HG02840 (cell line): Measurements from ENCODE around the gene C2CD2.

Source experiments
- ATAC-seq: cut with Tn5 transposase; IDR thresholded peaks from one replicate; pipeline ENCODE4 v1.9.1; 2021; ENCODE audit warnings: mild to moderate bottlenecking, moderate library complexity, moderate number of reproducible peaks; ENCODE audit not compliant: unreplicated experiment, low FRiP score

The C2CD2 gene

GRCh38 chr21:41851090-41851790 lies 102.6 kb downstream of the C2CD2 start:
- ATAC-seq = no peak

DNA sequence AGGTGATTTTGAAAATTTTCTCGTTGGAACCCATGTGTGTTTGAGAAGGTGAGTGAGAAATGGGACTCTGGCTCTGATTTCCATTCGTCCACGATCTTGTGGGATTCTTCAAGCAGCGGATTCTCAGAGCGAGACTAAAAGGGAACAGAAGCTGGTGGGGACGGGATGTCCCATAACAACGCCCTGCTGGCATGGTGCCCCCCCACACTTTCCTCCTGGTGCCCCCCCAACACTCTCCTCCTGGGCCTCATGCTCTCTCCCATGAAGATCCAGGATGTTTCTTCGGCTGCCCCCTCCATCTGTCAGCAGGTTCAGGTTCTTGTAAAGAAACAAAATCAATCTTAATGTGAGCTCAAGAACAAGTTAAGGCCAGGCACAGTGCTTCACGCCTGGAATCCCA lies 103.7 kb downstream of the C2CD2 start:
- ATAC-seq = no peak

- ATAC-seq = no peak
These were observed 104.7 kb downstream of the C2CD2 start for GRCh38 chr21:41848958-41849580.

- ATAC-seq = no peak
These were observed 105.3 kb downstream of the C2CD2 start for GRCh38 chr21:41848533-41848932.

GRCh38 chr21:41847066-41847804 lies 106.6 kb downstream of the C2CD2 start:
- ATAC-seq = no peak

DNA sequence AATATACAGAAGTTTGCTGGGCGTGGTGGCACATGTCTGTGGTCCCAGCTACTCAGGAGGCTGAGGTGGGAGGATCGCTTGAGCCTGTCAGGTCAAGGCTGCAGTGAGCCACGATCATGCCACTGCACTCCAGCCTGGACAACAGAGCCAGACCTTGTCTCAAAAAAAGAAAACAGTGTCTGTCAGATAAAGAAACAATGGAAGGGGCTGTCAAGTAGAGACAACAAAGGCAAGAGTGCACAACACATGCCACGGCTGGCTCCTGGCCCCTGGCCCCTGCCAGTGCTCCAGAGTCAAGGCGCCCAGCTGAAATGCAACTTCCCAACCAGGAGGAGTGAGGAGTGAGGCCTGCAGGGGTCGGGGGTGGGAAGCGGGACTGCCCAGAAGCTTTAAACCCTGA lies 107.3 kb downstream of the C2CD2 start:
- ATAC-seq = no peak

- no peak for ATAC-seq
These were observed 107.8 kb downstream of the C2CD2 start for GRCh38 chr21:41846033-41846317.

DNA sequence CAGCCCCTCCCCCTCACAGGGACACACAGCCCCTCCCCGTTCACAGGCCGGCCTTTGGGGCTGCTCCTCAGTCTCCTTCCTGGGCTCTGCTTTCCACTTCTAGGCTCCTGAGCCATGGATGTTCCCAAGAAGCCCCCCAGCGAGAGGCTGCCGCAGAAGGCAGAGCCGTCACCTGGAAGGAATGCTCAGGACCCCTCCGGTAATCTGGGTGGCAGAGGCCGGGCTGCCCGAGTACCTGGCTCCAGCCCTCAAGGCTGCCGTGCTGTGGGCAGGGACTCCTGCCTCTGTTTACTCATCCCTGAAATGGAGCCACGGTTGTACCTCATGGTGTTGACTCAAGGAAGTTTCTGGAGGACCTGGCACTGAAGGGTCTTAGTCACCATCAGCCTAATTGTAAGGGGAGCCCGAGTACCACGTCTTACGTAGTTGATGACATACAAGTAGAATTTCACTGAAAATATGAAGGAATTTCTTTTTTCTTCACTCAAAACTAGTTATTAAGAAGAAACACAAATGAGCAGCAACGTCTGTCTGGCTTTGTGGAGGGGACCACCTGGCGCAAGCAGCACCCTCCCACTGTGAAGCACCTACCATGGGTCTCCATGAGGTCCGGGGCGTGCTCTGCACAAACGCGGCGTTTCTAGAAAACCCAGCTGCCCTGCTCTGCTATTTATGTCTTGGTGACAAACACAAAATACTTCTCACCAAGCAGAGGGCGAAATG lies 108.3 kb downstream of the C2CD2 start:
- no peak for ATAC-seq

DNA sequence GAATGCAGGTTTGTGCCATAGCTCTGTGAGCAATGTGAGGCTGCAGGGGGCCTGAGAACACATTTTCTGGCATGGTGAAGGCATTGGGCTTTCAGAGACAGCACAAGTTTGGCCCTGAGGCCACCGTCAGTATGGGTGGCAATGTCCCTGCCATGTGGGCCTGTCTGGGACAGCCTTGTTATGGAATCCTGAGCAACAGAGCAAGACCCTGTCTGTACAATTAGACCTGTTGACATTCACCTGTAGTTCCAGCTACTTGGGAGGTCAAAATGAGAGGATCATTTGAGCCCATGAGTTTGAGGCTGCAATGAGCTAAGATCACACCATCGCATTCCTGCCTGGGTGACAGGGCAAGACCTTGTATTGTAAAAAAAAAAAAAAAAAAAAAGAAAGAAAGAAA lies 110.2 kb downstream of the C2CD2 start:
- ATAC-seq = no peak

- ATAC-seq = no peak
These were observed 112.9 kb downstream of the C2CD2 start for GRCh38 chr21:41840880-41841279.

DNA sequence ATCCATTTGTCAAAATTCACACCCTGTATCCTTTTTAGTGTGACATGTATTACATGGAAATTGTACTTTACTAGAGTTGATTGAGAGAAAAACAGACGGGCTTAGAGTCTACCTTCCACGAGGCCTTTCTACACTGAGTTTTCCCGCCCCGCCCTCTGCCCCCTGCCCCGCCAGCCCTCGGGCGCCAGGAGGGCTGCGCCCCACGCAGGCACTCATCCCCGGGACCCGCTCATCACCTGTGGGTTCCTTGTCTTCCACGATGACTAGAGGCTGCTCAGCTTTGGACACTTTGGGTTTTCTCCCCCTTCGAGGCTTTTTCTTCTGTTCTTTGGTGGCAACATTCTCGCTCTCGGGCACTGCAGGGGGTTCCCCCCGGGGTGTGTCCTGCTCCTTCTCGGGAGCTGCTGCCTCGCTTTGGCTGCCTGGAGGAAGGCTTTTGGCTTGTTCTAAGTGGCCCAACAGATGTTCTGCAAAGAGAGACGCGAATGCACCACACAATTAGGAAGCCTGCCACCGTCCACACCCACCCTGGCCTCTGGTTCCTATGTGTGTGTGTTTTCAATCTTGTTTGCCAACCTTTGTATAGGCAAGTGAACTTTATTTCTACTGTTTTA lies 114.3 kb downstream of the C2CD2 start:
- no peak for ATAC-seq

DNA sequence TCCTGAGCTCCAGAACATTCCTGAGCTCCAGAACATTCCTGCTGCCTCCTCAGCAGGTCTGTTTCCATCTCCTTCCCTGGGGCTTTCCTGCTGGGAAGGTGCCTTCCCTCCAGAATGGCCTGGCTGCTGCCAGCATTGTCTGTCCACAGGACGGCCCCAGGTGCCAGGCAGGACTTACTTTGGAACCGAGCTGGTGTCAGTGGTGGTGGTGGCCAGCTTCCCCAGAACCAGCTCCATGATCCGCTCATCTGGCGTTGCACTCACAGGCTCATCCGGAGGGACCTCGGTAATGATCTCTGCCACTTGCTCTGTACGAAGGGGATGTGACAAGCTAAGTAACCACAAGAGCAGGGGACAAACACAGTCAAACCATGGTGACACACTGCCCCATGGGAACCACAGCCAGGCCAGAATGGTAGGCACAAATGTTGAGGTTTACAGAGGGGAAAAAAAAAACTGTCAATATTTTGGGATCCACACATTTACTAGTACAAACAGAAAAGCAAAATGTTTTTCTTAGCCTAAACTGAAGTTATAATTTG lies 116.0 kb downstream of the C2CD2 start:
- no peak for ATAC-seq

DNA sequence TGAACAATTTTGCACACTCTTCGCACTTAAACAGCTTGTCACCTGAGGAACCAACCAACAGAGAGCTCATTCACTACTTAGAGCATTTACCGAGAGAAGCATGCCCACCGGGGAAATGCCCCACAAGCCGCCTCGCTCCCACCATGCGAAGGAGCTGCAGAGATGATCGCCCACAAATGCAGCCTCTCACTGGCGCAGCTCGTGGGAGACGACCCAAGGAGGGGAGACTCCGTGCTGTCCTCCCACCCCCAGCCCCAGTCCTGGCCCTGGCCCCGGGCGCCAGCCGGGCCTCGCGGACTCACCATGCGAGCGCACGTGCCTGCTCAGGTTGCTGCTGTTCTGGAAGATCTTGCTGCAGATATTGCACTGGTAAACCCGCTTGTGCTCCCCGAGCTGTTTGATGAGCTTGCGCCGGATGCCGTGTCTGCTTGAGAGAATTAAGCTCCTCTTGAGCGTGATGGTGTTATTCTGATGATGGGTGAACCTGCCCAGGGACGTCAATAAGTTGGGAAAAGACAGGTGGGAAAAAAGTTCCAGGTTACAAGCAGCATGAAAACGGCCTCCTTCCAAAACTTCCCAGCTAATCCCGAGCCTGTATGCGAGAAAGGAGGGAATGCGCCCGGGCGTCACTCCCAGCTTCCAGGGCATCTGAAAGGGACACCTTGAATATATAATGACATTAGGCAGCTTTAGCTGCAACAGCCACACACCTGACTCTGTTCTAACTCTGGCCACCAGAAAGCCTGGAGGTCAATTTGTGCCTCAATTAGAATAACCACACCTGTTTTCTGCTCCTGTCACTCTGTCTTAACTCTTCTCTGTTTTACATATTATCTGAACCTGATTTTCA lies 117.4 kb downstream of the C2CD2 start:
- ATAC-seq = no peak

DNA sequence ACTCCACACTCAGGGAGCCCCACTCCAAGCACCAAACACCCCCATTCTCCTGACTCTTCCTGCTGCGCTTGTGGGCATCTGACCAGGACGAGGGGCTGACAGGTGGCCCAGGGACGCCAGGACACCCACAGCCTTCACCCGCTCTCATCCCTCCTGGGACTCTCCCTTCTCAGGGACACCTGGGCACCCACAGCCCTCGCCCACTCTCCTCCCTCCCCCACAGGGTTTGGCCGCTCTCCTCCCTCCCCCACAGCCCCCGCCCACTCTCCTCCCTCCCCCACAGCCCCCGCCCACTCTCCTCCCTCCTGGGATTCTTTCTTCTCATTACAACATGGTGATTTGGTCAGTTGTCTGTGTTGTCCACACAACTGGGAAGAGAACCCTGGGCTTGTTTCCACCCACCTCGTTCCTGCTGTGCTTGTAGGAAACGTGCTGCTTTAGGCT lies 118.1 kb downstream of the C2CD2 start:
- no peak for ATAC-seq
